ENCODE measurements around the gene SAMD1. TPM values are rescaled to one million over a fixed set of nuclear protein-coding genes. Genes with fewer than 3 reads are reported as not detected.

SAMD1 gene
- total RNA-seq, 2 experiments from 2014 or later = 63.4 to 64.6 TPM

DNA sequence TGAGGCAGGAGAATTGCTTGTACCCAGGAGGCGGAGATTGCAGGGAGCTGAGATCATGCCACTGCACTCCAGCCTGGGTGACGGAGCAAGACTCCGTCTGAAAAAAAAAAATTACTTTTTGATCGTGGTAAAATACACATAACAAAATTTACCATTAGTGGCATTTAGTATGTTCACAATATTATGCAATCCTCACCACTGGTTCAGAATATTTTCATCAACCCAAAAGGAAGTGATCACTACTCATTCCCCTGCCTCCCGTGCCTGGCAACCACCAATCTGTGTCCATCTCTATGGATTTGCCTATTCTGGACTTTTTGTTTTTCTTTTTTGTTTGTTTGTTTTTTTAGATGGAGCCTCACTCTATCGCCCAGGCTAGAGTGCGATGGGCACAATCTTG, 27.4 kb downstream of the SAMD1 start:
- DNase-seq = no peak
- Mint-ChIP-seq H3K9me3 (no peaks in the 10 kb centered on the region), H3K27ac (no peak overlapping the region), H3K4me3 (no peak overlapping the region), H3K4me1 (peaks cover 10% of the 10 kb centered on the region), H3K27me3 (peaks cover 31% of the 10 kb centered on the region), H3K36me3 (ENCODE audit: low read depth) (no peaks in the 10 kb centered on the region)
- ChIA-PET POLR2A (no interaction called here), CTCF (interaction anchor here (1.3 kb wide), 1 partner anchor 73 kb away, joined by 4 read pairs; the partner anchor contains the start of gene ASF1B)

DNA sequence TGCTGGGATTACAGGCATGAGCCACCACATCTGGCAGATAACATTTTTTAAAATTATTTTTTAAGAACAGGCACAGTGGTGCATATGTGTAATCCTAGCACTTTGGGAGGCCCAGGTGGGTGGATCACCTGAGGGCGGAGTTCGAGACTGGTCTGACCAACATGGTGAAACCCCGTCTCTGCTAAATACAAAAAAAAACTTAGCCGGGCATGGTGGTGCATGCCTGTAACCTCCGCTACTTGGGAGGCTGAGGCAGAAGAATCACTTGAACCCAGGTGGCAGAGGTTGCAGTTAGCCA, 28.0 kb downstream of the SAMD1 start:
- no peaks in the 10 kb centered on the region for H3K9me3 Mint-ChIP-seq
- no peaks in the 10 kb centered on the region for H3K36me3 Mint-ChIP-seq (ENCODE audit: low read depth)
- no peak overlapping the region for H3K27ac Mint-ChIP-seq
- ChIA-PET POLR2A (no interaction called here), CTCF (interaction anchor here (1.3 kb wide), 1 partner anchor 74 kb away, joined by 4 read pairs; the partner anchor contains the start of gene ASF1B)
- H3K27me3 Mint-ChIP-seq = peaks cover 36% of the 10 kb centered on the region
- H3K4me1 Mint-ChIP-seq = peaks cover 14% of the 10 kb centered on the region
- H3K4me3 Mint-ChIP-seq = no peak overlapping the region
- no peak for DNase-seq

DNA sequence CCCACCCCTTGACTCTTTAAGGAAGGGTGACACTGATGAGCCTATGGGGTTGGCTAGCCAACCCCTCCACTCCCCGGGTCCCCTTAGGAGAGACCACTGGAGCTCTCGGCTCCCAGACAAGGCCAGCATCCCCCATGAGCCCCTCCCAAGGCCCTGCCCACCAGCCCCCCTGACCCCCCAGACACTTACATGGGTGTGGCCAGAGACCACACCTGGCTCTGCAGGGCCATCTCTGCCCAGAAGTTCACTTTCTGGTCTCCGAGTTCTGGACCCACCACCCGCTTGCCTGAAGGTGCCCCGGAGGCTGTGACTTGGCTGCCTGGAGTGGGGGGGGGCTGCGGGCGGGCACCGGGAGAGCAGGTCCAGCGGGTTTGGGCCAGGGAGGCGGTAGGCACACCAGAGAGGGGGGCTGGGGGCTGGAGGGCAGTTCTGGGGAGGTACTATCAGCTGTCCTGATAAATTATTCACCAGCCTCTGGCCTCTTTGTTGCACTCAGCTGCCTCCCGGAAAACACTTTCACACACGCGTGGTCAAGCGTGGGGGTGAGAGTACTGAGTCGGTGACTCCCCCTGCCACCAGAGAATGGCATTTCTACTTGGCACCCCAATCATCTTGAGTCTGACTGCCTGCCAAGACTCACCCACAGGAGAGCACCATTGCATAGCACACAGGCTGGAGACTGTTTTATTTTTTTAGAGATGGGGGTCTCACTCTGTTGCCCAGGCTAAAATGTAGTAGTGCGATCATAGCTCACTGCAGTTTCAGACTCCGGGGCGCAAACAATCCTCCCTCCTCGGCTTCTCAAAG, 28.6 kb downstream of the SAMD1 start, which contains the start of gene PALM3:
PALM3 (minus strand) TSS at position 326 of the 807 bp plus-strand sequence; CDS start at position 230, 96 bp downstream.
- POLR2A ChIA-PET = no interaction called here
- CTCF ChIA-PET = interaction anchor here (1.3 to 6.1 kb wide), 3 partner anchors 9 to 75 kb away, joined by 4 to 86 read pairs (median 37); partner anchors contain the start of genes ASF1B and MISP3
- H3K27ac Mint-ChIP-seq = no peak within 1 kb of the TSS
- peaks cover 37% of the 10 kb centered on the region for H3K27me3 Mint-ChIP-seq
- no peaks in the 10 kb centered on the region for H3K36me3 Mint-ChIP-seq (ENCODE audit: low read depth)
- H3K4me3 Mint-ChIP-seq = no peak within 1 kb of the TSS
- H3K9me3 Mint-ChIP-seq = no peaks in the 10 kb centered on the region
- no peak for DNase-seq
- H3K4me1 Mint-ChIP-seq = peaks cover 14% of the 10 kb centered on the region

DNA sequence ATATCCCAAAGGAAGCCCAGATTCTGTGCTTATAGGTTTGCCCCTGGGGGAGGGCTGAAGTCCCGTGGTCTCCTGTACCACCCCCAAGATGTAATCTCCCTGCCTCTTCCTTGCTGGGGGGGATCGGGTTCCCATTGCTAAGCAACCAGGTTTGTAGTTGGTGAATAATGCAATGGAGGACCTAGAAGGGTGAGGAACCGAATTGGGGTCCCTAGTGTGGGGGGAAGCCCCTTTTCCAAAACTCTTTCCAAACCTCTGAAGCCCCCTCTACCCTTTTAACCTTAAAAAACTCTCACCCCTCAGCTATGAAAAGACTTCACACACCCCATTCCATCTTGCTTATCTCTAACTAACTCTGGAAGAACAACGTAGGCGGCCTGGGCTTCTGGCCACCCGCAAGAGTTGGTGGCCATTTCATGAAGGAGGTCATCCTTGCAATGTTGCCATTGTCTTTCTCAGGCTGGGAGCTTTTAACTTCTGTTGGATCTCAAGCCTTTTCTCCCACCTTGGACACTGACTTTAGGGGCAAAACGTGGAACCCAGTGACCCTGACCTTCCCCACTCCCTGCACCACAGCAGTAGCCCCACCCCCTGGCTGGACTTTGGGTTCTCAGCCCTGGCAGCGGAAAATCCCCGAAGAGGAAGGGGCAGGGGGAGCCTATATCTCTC, 29.3 kb downstream of the SAMD1 start:
- H3K9me3 Mint-ChIP-seq = no peaks in the 10 kb centered on the region

DNA sequence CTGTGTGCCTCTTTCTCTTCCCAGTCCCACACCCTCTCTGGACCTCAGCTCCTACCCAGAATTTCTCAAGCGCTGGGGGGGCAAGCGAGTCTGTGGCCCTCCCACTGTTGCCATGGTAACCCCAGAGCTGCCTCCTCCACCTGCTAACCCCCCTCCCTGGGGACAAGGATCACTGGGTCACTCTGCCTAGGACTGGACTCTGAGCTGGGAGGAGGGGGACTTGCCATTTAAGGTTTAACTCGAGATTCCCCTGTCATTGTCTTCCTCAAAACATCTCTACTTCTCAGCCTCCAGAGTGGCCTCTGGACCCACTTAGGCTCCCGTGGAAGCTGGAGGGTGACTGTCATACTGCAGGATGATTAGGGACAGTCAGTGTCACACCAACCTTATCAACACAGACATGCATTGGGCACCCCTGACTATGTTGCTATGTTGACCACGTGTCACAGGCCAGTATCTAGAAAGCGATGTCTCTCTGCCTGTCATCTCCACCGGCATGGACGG, 30.8 kb downstream of the SAMD1 start:
- ChIA-PET POLR2A (interaction anchor here (1.0 to 1.7 kb wide), 8 partner anchors 8 to 74 kb away, joined by 3 to 5 read pairs (median 3); partner anchors contain the start of genes IL27RA and MISP3), CTCF (interaction anchor here (0.6 to 6.1 kb wide), 29 partner anchors 10 to 471 kb away, joined by 3 to 86 read pairs (median 4); partner anchors contain the start of genes ASF1B, DCAF15, IL27RA and MISP3)
- H3K9me3 Mint-ChIP-seq = no peaks in the 10 kb centered on the region
- no peak for DNase-seq
- H3K4me1 Mint-ChIP-seq = peaks cover 14% of the 10 kb centered on the region
- H3K36me3 Mint-ChIP-seq (ENCODE audit: low read depth) = no peaks in the 10 kb centered on the region
- H3K27me3 Mint-ChIP-seq = peaks cover 34% of the 10 kb centered on the region
- no peak overlapping the region for H3K27ac Mint-ChIP-seq
- H3K4me3 Mint-ChIP-seq = no peak overlapping the region

More for the DNA sequence above, 29.3 kb downstream of the SAMD1 start:
- H3K4me3 Mint-ChIP-seq = no peak overlapping the region
- ChIA-PET POLR2A (interaction anchor here (1.0 kb wide), 1 partner anchor 30 kb away, joined by 3 read pairs; the partner anchor contains the start of gene IL27RA), CTCF (interaction anchor here (2.1 to 6.1 kb wide), 4 partner anchors 10 to 175 kb away, joined by 5 to 86 read pairs (median 24); partner anchors contain the start of gene MISP3)
- no peak overlapping the region for H3K27ac Mint-ChIP-seq
- peaks cover 14% of the 10 kb centered on the region for H3K4me1 Mint-ChIP-seq
- no peaks in the 10 kb centered on the region for H3K36me3 Mint-ChIP-seq (ENCODE audit: low read depth)
- no peak for DNase-seq
- H3K27me3 Mint-ChIP-seq = peaks cover 36% of the 10 kb centered on the region

DNA sequence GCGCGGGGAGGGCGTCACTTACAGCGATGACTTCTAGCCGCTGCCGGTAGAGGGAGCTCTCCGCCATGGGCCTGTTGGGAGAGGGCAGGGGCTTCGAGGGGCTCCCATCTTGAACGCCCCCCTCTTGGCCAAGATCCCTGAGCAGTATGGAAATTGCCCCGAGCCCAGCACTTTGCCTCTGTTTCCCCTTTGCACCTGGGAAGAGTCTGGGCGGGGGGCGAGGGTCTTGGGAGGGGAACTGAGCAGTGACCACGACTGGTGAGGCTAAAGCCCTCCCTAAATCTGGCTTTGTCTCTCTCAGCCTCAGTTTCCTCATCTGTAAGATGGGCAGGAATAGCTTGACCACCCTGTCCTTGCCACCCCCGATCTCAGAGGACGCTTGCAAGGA, 31.5 kb downstream of the SAMD1 start:
- Mint-ChIP-seq H3K27me3 (peaks cover 34% of the 10 kb centered on the region), H3K9me3 (no peaks in the 10 kb centered on the region), H3K4me3 (no peak overlapping the region), H3K27ac (no peak overlapping the region), H3K4me1 (peaks cover 14% of the 10 kb centered on the region), H3K36me3 (ENCODE audit: low read depth) (no peaks in the 10 kb centered on the region)
- ChIA-PET POLR2A (interaction anchor here (1.0 to 1.7 kb wide), 6 partner anchors 9 to 78 kb away, joined by 3 to 5 read pairs (median 4); partner anchors contain the start of genes ASF1B, IL27RA and MISP3), CTCF (interaction anchor here (0.6 to 6.1 kb wide), 31 partner anchors 10 to 445 kb away, joined by 3 to 86 read pairs (median 4); partner anchors contain the start of genes ASF1B, DCAF15, IL27RA and MISP3)
- peak; percentile 53 for DNase-seq

DNA sequence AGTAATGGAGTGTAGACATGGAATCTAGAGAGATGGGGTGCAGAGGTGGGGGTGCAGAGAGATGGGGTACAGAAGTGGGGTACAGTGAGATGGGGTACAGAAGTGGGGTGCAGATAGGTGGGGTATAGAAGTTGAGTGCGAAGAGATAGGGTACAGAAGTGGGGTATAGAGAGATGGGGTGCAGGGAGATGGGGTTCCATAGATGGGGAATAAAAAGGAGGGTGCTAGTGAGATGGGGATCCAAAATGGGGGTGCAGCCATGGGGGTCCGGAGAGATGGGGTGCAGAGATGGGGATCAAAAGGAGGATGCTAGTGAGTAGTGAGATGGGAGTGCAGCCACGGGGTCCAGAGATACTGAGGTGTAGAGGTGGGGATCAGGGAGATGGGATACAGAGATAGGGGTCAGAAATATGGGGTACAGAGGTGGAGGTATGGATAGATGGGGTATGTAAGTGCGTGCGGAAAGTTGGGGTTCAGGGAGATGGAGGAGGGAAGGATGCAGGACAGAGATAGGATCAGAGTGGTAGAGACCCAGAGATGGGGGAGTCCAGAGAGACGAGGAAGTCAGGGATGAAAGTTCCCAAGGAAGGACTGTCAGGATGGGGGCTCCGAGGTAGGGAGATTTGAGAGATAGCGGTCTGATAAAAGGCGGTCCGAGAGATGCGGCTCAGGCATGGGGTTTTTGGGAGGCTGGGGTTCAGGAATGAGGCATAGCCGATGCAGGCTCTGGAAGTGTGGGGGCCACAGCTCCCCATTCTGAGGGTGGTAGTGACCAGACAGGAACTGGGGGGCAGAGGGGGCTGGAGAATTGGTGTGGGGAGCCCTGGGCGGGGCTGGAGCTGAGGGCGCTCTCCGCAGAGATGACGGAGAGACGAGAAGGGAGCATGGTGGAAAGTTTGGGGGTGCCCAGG, 32.1 kb downstream of the SAMD1 start:
- Mint-ChIP-seq H3K36me3 (ENCODE audit: low read depth) (peaks cover 3% of the 10 kb centered on the region), H3K4me3 (no peak overlapping the region), H3K27ac (no peak overlapping the region), H3K9me3 (no peaks in the 10 kb centered on the region), H3K4me1 (peaks cover 14% of the 10 kb centered on the region), H3K27me3 (peaks cover 34% of the 10 kb centered on the region)
- ChIA-PET POLR2A (interaction anchor here (0.9 to 1.7 kb wide), 6 partner anchors 8 to 78 kb away, joined by 3 to 5 read pairs (median 4); partner anchors contain the start of genes ASF1B and IL27RA), CTCF (interaction anchor here (0.6 to 6.1 kb wide), 29 partner anchors 9 to 446 kb away, joined by 3 to 86 read pairs (median 4); partner anchors contain the start of genes ASF1B, DCAF15, IL27RA and MISP3)
- no peak for DNase-seq

DNA sequence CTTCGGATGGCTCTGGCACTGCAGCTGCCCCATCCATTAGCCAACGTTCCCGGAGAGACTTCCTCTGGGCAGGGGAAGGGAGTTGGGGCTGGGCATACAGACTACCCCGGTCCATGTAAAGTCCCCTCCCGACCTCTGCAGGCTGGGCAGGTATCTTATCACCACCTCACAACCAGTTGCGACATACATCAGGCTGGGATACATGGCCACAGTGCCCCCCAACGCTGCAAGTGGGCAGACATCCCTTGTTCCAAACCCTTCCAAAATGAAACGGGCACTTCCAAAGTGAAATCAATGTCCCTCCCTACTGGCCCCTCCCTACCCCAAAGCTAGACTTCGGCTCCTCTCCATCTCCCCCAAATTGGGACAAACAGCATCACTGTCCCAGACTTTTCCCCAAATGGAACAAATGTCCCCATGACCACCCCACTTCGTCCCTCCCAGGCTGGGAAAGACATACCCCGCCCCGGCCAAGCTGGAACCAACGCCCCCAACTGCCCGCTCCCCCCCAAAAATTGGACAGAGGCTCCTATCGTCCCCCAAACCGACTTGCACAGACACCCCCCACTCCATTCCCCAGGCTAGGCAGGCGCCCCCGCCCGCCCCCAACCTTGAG, 33.7 kb downstream of the SAMD1 start:
- no peak for DNase-seq
- no peak overlapping the region for H3K4me3 Mint-ChIP-seq
- no peaks in the 10 kb centered on the region for H3K9me3 Mint-ChIP-seq
- ChIA-PET POLR2A (interaction anchor here (0.9 to 1.6 kb wide), 4 partner anchors 9 to 69 kb away, joined by 3 to 4 read pairs (median 3); partner anchors contain the start of gene RFX1), CTCF (interaction anchor here (0.8 to 6.1 kb wide), 5 partner anchors 7 to 178 kb away, joined by 5 to 86 read pairs (median 6); partner anchors contain the start of gene MISP3)
- peaks cover 14% of the 10 kb centered on the region for H3K36me3 Mint-ChIP-seq (ENCODE audit: low read depth)
- H3K27ac Mint-ChIP-seq = no peak overlapping the region
- H3K4me1 Mint-ChIP-seq = peaks cover 14% of the 10 kb centered on the region
- peaks cover 34% of the 10 kb centered on the region for H3K27me3 Mint-ChIP-seq

DNA sequence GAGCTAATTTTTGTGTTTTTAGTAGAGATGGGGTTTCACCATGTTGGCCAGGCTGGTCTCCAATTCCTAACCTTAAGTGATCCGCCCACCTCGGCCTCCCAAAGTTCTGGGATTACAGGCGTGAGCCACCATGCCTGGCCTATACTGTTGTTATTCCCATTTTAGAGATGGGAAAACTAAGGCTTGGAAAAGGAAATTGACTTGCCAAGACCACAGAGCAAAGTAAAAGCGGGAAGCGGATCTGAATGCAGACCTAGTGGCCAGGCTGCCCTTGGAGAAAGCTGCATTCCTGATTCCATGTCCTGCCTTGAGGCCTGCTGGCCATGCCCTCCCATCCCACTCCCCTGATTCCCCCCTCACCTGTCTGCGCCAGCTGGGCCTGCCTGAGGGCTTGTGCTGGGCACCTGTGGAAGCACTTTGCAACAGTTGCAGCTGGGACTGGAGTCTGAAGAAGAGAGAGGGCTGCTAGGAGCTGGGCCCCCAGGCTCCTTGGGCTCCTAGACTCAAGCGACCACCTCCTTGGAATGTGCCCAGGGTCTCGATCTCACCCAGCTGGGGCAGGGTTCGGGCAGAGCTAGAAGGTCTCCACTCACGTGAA, 34.4 kb downstream of the SAMD1 start:
- POLR2A ChIA-PET = interaction anchor here (1.0 to 1.6 kb wide), 3 partner anchors 8 to 70 kb away, joined by 3 to 4 read pairs (median 3); partner anchors contain the start of gene RFX1
- H3K27me3 Mint-ChIP-seq = peaks cover 33% of the 10 kb centered on the region
- peaks cover 19% of the 10 kb centered on the region for H3K36me3 Mint-ChIP-seq (ENCODE audit: low read depth)
- H3K27ac Mint-ChIP-seq = no peak overlapping the region
- CTCF ChIA-PET = interaction anchor here (1.7 to 6.1 kb wide), 2 partner anchors 15 to 177 kb away, joined by 5 to 86 read pairs; partner anchors contain the start of gene MISP3
- no peak overlapping the region for H3K4me3 Mint-ChIP-seq
- peaks cover 14% of the 10 kb centered on the region for H3K4me1 Mint-ChIP-seq
- H3K9me3 Mint-ChIP-seq = no peaks in the 10 kb centered on the region
- DNase-seq = no peak

DNA sequence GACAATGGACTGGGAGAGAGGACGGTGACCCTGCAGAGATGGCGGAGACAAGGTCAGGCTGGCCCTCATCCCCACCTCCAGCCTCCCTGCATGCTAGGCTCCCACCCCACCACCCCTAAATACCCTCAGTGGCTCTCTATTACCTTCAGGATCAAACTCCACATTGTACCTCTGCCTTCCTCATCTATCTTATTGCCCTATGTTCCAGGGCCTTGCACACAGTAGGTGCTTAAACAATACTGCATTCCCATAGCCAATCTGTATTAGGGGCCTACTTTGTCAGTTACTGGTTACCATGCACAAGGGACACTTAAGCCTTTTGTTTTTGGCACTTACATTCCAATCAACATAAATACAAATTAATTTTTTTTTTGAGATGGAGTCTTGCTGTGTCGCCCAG, 35.2 kb downstream of the SAMD1 start:
- H3K27ac Mint-ChIP-seq = no peak overlapping the region
- H3K36me3 Mint-ChIP-seq (ENCODE audit: low read depth) = peaks cover 25% of the 10 kb centered on the region
- POLR2A ChIA-PET = no interaction called here
- no peak overlapping the region for H3K4me3 Mint-ChIP-seq
- CTCF ChIA-PET = interaction anchor here (6.1 kb wide), 1 partner anchor 16 kb away, joined by 86 read pairs; the partner anchor contains the start of gene MISP3
- H3K4me1 Mint-ChIP-seq = peaks cover 14% of the 10 kb centered on the region
- no peaks in the 10 kb centered on the region for H3K9me3 Mint-ChIP-seq
- H3K27me3 Mint-ChIP-seq = peaks cover 29% of the 10 kb centered on the region
- no peak for DNase-seq

DNA sequence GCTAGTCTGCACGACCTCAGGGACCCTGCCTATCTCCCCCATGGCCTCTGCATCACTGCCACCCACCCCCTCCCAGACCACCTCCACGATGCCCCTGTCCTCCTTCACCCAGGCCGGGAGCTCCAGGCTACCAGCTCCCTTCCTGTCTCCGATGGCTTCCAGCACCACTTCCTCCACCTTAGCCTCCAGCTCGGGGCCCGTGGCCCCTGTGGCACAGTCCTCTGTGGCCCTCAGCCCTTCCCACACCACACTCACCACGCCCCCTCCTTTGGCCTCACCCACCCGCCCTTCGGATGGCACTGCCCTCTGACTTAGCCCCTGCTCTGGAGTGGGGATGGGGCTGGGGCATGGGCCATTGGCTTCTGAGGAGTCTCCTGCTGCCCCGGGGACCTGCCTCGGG, 35.8 kb downstream of the SAMD1 start:
- H3K9me3 Mint-ChIP-seq = no peaks in the 10 kb centered on the region
- CTCF ChIA-PET = interaction anchor here (1.2 kb wide), 1 partner anchor 19 kb away, joined by 3 read pairs; no protein-coding TSS in a partner anchor
- H3K4me3 Mint-ChIP-seq = no peak overlapping the region
- POLR2A ChIA-PET = interaction anchor here (0.8 kb wide), 1 partner anchor 84 kb away, joined by 3 read pairs; no protein-coding TSS in a partner anchor
- H3K4me1 Mint-ChIP-seq = peaks cover 14% of the 10 kb centered on the region
- H3K36me3 Mint-ChIP-seq (ENCODE audit: low read depth) = peaks cover 31% of the 10 kb centered on the region
- DNase-seq = no peak
- no peak overlapping the region for H3K27ac Mint-ChIP-seq
- peaks cover 23% of the 10 kb centered on the region for H3K27me3 Mint-ChIP-seq

All from activated CD4-positive, alpha-beta memory T cell treated with anti-CD3 and anti-CD28 coated beads, Interleukin-2, amount 10 ng/mL, durations not matched to agents 7 days and 5 days (primary cell).